Measurements from ENCODE around the gene SEC14L1.
"Not testable (repeated sequence)": the region's sequence is repeated elsewhere in the genome, so short reads cannot be mapped to it uniquely, and the experiment has no call there.

Gene SEC14L1

DNA sequence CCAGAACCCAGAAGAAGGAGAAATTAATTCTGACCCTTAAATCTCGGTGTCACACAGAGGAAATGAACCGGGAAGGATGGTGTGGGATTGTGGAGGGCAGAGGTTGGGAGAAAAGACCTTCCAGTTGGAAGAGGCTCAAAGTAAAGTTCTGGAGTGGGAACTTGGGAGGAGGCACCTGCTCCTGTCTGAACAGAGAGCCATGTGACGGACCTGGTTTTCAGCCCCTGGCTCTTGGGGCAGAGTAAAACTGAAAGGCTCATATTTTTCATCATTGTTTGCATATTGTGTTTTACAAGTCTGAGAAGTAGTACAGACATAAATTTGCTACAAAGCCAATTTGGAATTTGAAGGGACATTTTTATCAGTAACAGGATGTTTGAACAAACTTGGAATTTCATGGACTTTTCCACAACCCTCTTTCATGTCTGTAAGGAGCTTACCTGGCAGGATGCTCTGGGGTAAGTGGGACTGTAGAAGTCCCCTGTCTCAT lies 24.4 kb upstream of the SEC14L1 start:
- no peak for DNase-seq

DNA sequence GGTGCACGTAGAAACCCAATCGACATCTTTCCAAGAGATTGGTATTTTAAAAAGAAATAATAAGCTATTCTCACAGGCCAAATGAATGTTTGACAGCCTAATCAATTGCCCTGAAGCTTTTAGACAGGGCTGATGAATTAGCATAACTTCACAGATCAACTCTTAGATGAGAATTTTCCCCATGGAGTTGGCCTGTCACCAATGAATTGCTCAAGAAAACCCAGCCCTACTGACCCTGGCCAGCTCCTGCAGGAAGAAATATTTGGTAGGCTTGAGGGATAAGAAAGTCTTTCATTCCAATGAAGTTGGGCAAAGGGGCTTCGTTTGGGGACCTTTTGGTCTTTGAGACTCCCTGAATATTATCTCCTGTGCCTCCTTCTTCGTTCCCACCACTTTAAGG lies 23.4 kb upstream of the SEC14L1 start:
- no peak for DNase-seq

DNA sequence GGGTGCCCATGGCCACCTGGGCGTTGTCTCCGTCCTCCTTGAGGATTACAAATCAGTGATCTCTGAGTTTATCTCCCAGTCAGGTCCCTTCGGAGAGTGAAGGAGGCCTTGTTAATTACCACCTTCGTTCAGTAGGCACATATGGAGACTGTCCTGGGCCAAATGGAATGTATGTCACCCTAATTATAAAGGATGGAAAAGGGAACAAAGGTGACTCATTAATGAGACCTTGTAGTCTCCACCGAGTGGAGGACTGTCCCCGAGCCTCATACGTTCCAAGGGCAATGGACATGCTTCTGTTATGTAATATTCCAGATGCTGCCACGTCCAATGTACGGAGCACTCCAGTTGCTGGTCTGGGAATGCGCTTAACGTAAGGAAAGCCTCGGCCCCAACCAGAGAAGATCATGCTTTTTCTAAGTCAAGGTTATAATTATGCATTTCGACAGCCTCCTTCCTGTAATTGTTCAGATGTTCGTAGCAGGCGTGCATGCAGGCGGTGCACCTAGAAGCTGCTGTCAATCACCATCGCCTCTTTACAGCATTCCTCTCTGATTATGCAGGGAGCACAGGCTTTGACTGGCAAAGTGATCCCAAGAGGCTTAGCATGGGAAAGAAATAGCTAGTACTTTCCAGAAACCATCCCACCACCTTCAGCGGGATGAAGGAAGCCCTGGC lies 22.4 kb upstream of the SEC14L1 start:
- DNase-seq, result no peak

DNA sequence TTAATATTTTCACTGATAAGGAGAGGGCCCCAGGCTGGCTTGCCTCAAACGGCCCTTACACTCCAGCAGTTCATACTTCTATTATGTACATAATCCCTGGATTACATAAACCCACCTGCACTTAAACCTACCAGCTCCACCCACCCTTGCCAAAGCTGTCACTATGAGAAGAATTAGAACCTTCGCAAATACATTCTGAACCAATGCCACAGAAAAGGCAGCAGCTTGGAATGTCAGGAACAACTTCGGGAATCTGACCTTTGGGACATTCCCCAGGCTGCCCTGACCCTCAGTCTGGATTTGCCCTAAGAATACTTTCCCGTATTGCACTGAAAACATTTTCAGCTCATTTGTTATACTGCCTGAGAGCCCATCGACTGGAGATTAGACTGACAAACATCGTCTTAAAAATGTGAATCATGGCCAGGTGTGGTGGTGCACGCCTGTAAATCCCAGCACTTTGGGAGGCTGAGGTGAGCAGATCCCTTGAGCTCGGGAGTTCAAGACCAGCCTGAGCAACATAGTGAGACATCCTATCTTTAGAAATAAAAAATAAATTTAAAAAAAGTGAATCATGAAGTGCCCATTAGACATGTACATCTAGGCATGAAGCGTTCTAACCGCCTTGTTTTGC lies 21.0 kb upstream of the SEC14L1 start:
- DNase-seq, result no peak

DNA sequence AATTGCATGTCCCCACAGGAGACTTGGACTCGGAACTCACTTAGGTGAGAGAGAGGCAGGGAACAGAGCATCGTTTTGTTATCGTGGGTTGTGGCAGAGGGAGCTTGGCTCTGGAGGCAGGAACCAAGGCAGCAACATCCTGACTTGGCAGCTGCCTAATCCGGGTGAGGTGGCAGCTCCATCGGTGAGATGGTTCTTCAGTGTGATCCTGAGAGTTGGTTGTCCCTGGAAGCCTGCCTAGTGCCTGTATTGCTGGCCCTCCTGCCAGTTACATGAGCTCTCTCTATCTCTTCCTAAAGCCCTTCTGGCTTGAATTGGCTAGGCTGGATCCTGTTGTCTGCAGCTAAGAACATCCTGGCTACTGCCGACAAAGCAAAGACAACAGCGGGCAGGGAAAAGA lies 19.9 kb upstream of the SEC14L1 start:
- no peak for DNase-seq

DNA sequence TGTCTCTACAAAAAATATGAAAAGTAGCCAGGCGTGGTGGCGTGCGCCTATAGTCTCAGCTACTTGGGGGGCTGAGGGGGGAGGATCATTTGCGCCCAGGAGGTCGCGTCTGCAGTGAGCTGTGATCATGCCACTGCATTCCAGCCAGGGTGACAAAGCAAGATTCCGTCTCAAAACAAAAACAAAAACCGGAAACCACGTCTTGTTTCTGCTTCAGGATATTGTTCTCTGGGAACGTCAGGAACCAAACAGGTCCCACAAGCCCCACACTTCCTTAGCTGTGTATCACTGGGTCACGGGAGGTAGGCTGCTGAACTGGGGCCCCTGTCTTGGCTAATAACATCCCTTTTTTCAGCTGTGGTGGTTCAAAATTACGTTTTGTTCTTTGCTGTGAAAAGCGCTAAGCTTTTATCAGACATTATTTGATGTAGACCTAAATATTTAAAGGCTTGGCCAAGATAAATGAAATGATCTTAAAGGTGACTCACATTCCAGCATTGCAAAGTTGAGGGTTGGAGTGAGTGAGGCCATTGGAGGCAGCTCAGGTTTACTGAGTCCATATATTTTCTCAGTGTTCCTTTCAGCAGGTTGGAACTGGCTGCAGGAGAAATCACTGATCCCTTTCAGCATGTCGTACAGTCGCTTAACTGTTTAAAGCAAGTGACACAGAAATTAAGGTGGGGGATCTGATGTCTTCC lies 16.4 kb upstream of the SEC14L1 start:
- DNase-seq, result no peak

DNA sequence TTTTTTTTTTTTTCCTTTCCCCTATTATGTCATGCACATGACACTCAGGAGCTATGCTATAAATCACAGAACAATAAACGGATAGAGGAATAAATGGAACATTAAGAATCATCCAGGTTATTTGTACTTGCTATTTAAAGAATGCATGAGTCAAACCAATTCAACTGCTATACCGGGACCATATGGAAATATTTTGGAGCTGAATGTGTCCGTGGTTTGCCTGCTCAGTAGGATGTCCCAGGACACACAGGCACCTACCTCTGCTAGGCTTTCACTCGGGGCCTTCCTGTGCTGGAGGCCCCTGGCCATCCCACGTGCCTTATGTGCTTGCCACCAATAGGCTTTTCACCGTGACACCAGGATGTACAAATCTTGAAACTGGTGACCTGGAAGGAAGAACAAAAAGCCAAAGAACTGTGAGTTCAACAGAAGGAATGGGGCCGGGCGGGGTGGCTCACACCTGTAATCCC lies 15.3 kb upstream of the SEC14L1 start:
- DNase-seq, result no peak

DNA sequence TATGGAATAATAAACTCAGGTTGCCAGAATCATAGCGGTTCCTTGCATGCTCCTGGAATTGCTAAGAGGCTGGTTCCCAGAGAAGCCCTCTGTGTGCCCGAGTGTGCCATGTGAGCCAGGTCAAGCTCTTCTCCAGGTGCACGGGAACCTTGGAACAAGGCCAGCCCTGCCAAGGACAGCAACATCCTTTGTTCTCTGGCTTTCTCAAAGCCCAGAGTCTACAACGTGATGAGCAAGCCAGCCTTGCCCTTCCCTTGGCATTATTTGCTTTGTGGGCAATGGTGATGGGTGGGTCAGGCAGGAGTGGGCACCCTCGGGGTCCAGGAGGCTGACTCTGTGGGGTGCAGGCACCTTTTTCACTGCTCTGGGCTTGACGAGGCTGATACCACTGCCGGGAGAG lies 14.2 kb upstream of the SEC14L1 start:
- no peak for DNase-seq

DNA sequence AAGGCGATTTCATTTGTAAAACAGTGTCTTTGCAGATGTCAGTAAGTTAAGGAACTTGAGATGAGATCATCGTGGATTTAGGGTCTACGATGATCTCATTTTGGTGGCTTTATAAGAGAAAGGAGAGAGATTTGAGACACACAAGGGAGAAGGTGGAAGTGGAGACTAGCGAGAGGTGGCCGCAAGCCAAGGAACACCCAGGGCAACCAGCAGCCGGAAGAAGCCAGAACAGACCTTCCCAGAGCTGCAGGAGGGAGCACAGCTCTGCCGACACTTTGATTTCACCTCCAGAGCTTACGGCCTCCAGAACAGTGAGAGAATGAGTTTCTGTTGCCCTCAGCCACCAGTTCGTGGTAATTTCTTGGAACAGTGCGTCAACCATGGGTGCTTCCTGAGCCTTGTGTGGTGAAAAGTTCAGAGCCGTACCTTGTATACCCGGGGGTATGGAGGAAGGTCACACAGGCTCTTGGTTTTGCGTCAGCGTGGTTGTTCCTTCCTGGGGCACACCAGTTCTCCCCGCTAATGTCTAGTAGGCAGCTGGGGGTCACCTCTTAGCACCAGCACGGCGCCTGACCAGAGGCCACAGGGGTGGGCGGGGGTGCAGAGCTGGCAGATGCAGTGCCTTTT lies 12.9 kb upstream of the SEC14L1 start:
- DNase-seq, result no peak

DNA sequence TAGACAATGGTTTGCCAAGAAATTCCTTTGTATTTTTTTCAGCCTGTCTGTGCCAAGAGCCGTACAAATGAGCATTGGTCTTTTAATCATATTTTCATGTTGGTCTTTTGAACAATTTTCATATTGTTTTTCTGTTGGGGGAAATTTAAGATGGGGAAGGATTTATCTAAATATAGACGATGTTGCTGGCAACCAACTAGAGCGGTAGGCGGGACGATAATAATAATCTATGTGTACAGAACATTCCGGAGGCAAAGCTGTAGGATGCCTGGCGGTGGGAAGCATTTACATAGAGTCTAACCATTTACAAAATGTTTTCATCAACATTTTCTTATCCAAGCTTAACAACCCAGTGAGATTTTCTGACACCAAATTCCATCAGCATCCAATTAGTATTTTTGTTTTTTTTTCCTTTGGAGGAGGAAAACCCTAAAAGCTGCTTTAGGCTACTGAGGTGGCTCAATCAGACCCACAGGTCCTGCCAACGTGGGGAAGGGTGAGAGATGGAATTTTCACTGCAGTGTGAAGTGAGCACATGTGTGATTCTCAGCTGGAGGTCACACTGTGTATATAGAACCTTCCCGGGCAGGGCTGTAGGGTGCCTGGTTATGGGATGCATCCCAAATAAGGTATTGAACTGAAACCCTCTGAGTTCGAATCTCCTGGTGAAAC lies 11.7 kb upstream of the SEC14L1 start:
- DNase-seq, result no peak

DNA sequence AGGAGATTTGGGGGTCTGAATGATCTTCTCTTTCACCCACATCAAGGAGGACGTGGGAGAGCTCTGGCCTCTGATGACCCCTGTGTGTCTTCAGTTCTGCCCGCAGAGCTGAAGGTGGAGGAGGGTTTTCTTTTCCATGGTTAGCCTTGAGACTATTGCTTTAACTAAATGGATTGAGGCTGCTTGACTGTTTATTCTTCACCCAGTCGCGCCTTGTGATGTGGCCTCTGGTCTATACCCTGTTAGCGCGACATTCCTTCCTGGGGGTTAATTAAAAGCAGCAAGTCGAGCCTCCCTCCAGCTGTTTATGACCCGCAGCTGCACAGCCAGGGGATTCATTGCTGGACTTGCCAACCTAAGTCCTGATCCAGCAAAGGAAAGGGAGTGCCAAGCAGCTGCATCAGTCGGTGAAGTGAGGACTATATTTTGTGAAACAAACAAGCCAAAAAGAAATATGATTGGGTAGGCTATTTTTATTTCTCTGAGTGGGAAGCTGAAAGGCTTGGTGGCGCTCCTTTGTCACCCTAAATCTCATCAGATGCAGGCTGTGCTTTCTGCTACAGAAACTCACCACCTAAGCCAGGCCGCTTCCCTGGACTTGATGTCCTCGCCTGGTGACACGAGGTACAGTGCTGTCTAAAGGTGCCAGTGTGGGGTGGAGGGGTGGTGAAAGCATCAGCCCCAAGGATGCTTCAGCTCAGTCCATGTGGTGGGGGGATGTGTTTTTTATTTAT lies 11.0 kb upstream of the SEC14L1 start:
- no peak for DNase-seq

DNA sequence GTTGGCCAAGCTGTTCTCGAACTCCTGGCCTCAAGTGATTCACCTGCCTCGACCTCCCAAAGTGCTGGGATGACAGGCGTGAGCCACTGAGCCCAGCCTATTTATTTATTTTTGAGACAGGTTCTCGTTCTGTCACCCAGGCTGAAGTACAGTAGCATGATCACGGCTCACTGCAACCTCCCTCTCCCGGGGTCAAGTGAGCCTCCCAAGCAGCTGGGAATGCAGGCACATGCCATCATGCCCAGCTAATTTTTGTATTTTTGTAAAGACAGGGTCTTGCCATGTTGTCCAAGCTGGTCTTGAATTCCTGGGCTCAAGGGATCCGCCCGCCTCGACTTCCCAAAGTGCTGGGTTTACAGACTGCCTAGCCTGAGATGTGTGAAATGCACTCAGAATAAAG lies 10.2 kb upstream of the SEC14L1 start:
- no peak for DNase-seq

DNA sequence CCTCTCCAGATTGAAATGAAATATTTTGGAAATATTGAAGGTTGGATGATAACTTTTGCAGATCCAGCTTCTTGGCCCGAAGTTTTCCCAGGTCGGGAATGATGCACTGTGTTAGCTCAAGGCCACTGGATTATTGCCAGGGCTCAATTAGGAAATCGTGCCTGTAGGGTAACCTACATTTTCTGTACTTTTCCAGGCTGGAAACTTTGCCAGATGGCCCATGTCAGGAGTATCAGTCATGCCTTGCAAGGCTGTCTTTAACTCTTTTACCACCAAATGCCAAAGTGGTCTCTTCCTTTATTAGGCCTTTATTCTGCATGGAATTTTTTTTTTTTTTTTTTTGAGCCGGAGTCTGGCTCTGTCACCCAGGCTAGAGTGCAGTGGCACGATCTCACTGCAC lies 8.9 kb upstream of the SEC14L1 start:
- DNase-seq, result peak; percentile 85

DNA sequence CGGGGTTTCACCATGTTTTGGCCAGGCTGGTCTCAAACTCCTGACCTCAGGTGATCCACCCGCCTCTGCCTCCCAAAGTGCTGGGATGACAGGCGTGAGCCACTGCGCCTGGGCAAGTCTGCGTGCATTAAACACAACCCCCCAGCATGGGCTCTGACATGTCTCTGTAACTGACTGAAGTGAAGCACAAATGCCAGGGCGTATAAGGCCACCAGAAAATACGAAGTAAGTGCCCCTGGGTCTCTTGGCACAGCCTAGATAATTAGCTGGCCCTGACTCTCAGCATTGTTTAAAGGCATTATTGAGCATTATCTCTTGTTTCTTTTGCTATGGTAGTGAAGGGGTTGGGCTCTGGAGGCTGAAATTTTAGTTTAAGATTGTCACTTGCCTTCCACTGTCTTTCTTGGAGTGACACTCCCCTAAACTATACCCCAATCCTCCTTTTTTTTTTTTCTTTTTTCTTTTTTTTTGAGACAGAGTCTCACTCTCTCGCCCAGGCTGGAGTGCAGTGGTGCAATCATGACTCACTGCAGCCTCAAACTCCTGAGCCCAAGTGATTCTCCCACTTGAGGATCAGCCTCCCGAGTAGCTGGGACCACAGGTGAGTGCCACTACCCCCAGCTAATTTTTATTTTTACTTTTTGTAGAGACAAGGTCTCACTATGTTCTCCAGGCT lies 8.2 kb upstream of the SEC14L1 start:
- DNase-seq, result no peak

DNA sequence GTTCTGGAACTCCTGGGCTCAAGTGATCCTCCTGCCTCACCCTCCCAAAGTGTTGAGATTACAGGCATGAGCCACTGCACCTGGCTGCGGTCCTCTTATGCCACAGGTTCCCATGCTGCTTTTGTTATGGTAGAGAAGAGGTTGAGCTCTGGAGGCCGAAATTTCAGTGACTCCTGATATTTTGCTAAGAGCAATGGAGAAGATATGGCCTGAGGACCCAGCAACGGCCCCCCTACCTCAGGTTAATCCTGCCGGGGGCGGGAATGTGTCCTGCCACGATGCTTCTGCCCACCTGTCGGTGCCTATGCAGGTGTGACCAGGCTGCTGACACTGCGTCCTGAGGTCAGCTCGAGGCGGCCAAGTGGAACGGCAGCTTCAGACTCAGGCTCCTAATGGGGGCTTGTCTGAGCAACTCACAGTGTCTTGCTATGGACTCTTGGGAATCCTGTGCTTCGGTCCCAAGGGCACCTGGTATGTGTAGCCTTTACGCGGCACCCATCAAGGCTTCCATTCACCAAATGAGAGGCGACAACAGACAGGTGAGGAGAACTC lies 7.6 kb upstream of the SEC14L1 start:
- no peak for DNase-seq

DNA sequence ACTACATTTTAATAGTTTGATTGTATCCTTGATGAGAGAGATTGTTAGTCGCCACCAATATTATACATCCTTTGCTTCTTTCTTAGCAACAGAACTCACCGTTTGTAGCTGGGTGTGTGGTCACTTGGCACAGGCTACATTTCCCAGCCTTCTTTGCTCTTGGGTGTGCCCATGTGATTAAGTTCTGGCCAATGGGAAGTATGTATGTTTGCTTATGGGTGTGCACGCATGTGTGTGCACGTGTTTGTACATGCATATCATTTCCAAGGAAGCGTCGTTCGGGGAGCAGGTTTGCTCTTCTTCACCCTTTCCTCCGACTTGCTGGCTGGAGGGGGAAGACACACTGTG lies 4.4 kb upstream of the SEC14L1 start:
- no peak for DNase-seq

DNA sequence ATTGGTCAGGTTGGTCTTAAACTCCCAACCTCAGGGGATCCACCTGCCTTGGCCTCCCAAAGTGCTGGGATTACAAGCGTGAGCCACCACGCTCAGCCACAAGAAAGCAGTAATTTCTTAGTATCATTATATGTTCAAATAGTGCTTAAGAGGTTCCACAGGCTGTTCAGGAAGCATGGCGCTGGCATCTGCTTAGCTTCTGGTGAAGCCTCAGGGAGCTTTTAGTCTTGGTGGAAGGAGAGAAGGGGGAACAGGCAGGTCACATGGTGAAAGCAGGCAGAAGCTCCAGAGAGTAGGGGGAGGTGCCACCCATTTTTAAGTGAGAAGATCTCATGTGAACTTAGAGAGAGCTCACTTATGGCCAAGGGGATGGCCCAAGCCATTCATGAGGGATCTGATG lies 3.7 kb upstream of the SEC14L1 start:
- no peak for DNase-seq

DNA sequence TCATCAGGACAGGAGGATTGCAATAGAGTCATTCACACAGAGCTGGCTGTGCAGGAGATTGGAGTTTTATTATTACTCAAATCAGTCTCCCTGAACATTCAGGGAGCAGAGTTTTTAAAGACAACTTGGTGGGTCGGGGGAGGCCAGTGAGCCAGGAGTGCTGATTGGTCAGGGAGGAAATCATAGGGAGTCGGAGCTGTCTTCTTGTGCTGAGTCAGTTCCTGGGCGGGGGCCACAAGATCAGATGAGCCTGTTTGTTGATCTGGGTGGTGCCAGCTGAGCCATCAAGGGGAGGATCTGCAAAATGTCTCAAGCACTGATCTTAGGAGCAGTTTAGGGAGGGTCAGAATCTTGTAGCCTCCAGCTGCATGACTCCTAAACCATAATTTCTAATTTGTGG lies 2.9 kb upstream of the SEC14L1 start:
- DNase-seq, result not testable (repeated sequence)

DNA sequence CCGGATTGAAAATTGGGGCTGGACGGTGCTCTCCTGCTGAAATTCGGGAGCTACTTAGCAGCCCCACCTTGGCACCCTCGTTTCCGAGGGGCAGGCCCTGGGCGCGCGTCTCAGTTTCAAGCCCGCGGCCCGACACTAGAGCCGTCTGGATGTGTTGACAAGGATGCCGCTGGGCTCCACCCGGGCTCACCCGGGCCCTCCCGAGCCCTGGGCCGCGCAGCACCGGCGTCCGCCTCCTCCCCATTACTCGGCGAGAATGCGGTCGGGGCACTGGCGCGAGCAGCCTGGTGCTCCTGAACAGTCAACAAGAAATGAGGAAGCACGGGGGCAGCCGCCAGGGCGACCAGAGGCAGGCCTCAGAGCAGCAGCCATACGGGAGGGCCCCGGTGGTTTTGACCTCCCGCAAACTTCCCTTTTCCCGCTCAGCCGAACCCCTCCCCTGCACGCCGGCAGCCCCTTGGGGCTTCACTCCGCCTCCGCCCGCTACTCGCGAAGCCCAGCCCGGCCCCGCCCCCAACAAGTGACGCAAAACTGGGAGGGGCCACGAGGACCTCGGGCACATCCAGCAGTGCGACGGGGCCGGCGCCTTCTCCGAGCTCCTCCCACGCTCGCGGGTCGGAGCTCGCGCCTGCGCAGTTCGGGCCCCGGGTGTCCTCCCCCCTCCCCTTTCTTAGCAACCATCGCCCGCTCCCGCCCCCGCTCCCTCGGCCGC lies 447 bp upstream of the SEC14L1 start:
- DNase-seq, result peak; percentile 97

DNA sequence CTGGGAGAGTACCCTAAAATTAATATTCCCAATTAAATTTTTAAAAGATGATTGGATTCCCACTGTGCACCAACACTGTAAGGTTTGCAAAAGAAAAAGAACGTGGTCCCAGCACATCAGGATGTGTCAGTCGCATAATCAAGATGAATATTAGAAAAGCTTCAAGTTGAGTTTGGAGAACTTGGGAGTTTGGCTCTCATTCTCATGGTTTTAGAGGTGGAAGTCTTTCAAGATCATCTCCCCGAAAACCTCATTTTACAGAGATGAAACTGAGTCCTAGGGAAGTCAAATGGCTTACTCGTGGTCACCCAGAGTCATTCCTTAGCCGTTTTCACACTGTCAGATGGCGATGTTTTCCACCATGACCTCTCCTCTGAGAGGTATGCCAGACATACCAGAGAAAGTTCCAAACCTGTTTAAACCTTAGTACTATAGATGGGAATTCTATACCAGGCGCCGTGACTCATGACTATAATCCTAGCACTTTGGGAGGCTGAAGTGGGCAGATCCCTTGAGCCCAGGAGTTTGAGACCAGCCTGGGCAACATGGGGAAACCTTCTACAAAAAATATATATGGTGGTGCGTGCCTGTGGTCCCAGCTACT lies 1.2 kb downstream of the SEC14L1 start:
- no peak for DNase-seq

Measured in NCI-H2171 treated with DMSO at 0.1 percent for 48 hours (cell line).